ENCODE data around the gene MED25. TPM values are rescaled to one million over a fixed set of nuclear protein-coding genes. Genes with fewer than 3 reads are reported as not detected.
A peak's percentile ranks its signal among the peaks of the same experiment; 100 is the strongest.

MED25 gene
- 10 to 100 TPM; 55.8 to 65.6 (median 56.0) TPM for polyA plus RNA-seq (ENCODE audit: insufficient read length in 3 of 3)

DNA sequence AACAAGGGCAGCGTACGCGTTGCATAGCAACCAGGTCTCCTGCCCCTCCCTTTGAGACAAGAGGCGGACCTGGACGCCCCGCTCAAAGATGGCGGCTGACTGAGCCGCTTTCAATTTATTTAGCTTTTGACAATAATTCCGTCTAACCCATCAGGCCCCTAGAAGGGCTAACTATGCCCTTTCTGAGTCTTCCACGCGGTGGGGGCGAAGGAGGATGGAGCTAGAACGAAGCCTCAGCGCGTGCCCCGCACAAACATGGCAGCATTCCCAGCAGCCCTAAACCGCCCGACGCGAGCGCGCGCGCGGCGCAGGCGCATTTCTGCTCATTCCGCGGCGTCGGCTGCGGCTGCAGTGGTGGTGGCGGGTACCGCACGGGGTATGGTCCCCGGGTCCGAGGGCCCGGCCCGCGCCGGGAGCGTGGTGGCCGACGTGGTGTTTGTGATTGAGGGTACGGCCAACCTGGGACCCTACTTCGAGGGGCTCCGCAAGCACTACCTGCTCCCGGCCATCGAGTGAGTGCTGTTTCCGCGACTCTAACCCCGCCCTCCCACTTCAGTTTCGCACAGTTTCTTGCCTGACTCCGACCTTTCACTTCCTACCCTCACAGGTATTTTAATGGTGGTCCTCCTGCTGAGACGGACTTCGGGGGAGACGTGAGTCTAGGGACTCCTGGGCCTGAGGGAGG, at the start of gene MED25:
Gene MED25 (plus strand): TSS at position 326 of the 685 bp plus-strand sequence. CDS start 53 bp downstream, at position 379.
- DNase-seq (ENCODE audit: low read depth in 3 of 3, low spot score in 2 of 3) = peak; percentile 84 to 88 (median 88)

DNA sequence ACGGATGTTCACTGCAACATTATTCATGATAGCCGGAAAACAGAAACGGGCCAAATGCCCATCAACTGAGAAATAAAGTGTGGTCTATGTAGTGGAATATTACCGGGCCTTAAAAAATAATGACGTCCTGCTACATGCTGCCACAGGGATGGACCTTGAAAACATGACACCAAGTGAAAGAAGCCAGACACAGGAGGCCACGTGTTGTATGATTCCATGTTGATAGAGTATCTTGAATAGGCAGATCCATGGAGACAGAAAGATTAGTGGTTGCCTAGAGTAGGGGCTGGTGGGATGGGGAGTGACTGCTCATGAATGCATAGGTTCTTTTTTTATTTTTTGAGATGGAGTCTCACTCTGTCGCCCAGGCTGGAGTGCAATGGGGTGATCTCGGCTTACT, 47.6 kb upstream of the MED25 start:
- DNase-seq (ENCODE audit: low read depth in 3 of 3, low spot score in 2 of 3) = no peak

- no peak for DNase-seq (ENCODE audit: low read depth in 3 of 3, low spot score in 2 of 3)
Measured at GRCh38 chr19:49771674-49772139, 46.4 kb upstream of the MED25 start.

DNA sequence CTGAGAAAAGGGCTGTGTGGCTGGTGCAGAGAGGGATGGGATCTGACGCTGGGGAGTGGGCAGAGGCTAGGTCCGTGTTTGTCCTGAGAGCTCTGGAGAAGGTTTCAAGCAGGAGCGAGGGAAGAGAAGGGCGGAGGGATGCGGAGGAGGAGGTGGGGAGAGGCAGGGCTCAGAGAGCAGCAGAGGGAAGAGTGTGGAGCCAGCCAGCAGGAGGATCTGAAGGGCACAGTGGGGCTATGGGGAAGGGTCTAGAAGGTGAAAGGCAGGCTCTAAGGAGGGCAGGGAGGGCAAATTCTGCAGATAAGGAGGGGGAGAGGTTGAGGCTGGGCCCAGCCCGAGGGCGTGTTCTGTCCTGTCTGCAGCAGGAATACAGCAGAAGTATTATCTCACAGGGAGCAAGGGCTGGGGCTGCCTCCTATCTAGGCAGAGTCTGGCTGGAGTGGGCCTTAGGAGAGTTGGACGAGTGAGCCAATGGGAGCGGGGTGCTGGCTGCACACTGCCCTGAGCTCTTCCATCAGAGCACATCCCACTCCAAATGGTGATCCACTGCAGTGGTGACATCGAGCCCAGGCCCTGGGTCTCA, 45.1 kb upstream of the MED25 start:
- no peak for DNase-seq (ENCODE audit: low read depth in 3 of 3, low spot score in 2 of 3)

- no peak for DNase-seq (ENCODE audit: low read depth in 3 of 3, low spot score in 2 of 3)
Measured at GRCh38 chr19:49773663-49774350, 44.3 kb upstream of the MED25 start.

DNA sequence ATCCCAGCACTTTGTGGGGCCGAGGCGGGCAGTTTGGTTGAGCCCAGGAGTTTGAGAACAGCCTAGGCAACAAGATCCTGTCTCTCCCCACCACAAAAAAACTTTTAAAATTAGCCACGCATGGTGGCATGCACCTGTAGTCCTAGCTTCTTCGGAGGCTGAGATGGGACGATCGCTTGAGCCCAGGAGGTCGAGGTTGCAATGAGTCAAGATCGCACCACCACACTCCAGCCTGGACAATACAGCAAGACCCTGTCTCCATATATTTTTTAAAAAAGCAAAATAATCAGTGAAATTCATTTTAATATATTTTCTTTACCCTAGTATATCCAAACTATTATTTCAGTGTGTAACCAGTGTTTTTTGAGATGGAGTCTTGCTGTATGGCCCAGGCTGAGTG, 43.1 kb upstream of the MED25 start:
- no peak for DNase-seq (ENCODE audit: low read depth in 3 of 3, low spot score in 2 of 3)

DNA sequence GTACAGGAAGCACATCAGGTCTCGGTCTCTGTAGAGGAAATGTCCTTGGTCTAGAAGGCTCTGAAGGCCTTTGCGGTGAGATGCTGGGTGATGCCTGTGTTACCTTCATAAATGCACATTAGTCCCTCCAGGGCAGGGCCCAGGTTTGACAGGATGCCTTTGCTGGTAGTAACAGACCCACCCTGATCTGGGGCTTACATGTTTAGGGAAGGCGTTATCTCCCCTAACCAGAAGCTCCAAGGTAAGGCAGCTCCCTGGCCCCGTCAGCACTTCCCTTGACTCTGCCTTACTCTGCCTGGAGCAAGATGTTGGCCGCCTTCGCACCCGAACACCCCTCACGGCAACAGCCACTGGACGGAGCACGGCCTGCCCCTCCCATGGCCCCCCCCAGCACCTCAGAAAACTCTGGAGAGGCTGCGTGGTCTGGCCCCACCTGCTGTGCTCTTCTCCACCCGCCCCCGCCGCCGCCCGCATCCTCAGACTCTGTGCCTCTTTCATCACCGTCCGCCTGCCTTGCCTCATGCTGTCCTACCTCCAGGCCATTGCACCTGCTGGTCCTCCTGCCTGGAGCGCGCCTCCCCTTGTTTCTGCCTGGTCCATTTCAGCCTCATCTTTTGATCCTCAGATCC, 42.2 kb upstream of the MED25 start:
- no peak for DNase-seq (ENCODE audit: low read depth in 3 of 3, low spot score in 2 of 3)

GRCh38 chr19:49776371-49776764, 41.7 kb upstream of the MED25 start:
- no peak for DNase-seq (ENCODE audit: low read depth in 3 of 3, low spot score in 2 of 3)

GRCh38 chr19:49779731-49780555, 38.1 kb upstream of the MED25 start:
- no peak for DNase-seq (ENCODE audit: low read depth in 3 of 3, low spot score in 2 of 3)

- no peak for DNase-seq (ENCODE audit: low read depth in 3 of 3, low spot score in 2 of 3)
Measured at GRCh38 chr19:49780861-49781260, 37.2 kb upstream of the MED25 start.

GRCh38 chr19:49781394-49781793, 36.7 kb upstream of the MED25 start:
- no peak for DNase-seq (ENCODE audit: low read depth in 3 of 3, low spot score in 2 of 3)

DNA sequence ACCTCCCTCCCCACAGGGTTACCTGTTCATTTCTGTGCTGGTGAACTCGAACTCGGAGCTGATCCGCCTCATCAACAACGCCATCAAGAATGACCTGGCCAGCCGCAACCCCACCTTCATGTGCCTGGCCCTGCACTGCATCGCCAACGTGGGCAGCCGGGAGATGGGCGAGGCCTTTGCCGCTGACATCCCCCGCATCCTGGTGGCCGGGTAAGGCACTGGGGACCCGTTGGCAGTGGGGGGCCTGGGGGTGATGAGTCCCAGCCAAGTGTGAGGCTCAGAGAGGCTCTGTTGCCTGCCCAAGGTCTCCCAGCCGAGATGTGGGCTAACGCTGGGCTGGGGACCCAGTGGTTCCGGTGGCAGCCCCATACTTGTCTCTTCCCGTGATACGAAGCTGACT, 35.6 kb upstream of the MED25 start:
- DNase-seq (ENCODE audit: low read depth in 3 of 3, low spot score in 2 of 3) = no peak

- DNase-seq (ENCODE audit: low read depth in 3 of 3, low spot score in 2 of 3) = no peak
Measured at GRCh38 chr19:49786376-49786820, 31.7 kb upstream of the MED25 start.

- no peak for DNase-seq (ENCODE audit: low read depth in 3 of 3, low spot score in 2 of 3)
Measured at GRCh38 chr19:49787746-49788145, 30.3 kb upstream of the MED25 start.

- DNase-seq (ENCODE audit: low read depth in 3 of 3, low spot score in 2 of 3) = no peak
Measured at GRCh38 chr19:49788857-49789256, 29.2 kb upstream of the MED25 start.

- DNase-seq (ENCODE audit: low read depth in 3 of 3, low spot score in 2 of 3) = no peak
Measured at GRCh38 chr19:49790866-49791265, 27.2 kb upstream of the MED25 start.

GRCh38 chr19:49791776-49792445, 26.2 kb upstream of the MED25 start:
- DNase-seq (ENCODE audit: low read depth in 3 of 3, low spot score in 2 of 3) = no peak

DNA sequence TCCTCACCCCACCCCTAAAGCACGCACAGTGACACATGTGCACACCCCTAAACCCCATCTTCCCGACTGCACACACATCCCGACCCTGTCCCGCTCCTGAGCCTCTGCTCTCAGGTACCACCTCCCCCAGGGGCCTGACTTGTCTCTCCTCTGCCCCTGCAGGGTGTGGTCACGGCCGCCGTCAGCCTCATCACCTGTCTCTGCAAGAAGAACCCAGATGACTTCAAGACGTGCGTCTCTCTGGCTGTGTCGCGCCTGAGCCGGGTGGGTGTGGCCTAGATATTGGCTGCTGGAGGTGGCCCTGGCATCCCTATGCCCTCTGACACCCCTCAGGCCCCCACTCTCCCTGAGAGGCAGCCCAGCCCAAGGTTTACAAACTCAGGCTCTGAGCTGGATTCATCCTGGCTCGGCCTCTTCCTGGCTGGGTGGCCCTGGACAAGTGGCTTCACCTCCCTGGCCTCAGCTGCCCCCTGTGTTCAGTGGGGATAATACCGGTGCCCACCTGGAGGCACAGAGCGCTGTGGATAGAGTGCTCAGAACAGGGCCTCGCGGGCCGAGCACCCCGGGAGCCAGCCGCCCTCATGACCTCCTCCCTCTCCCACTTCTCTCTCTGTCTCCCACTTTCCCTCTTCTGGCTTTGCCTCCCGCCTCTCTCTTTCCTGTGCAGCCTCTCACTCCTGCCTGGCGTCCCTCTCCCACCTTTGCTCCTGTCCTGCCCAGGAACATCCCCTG, 25.1 kb upstream of the MED25 start:
- no peak for DNase-seq (ENCODE audit: low read depth in 3 of 3, low spot score in 2 of 3)

- DNase-seq (ENCODE audit: low read depth in 3 of 3, low spot score in 2 of 3) = no peak
Measured at GRCh38 chr19:49793561-49793840, 24.6 kb upstream of the MED25 start.
